Fibroblast of lung (primary cell): ENCODE data around the gene NDUFB2. TPM values are rescaled to one million over a fixed set of nuclear protein-coding genes. Genes with fewer than 3 reads are reported as not detected.

Experiments
- DNase-seq, 2 donors: peaks; one replicate each; pipeline versions ENCODE4 v3.0.0 to v3.0.0-alpha.2; 2010; ENCODE audit warnings: low read depth in 2 of 2
- H2AFZ ChIP-seq: 2 replicates; pipeline ENCODE4 v1.5.1; 2012; ENCODE audit warnings: low read length, control low read depth, inconsistent platforms
- H3K27ac ChIP-seq: 2 replicates; pipeline ENCODE4 v1.5.1; 2011; ENCODE audit warnings: low read length, control low read depth; ENCODE audit not compliant: insufficient read depth
- H3K27me3 ChIP-seq: 2 replicates; pipeline ENCODE4 v1.5.1; 2011; ENCODE audit warnings: mild to moderate bottlenecking, low read length; ENCODE audit not compliant: control insufficient read depth, insufficient read depth
- H3K36me3 ChIP-seq: 2 replicates; pipeline ENCODE4 v1.5.1; 2011; ENCODE audit warnings: low read length; ENCODE audit not compliant: control insufficient read depth, insufficient read depth
- H3K4me1 ChIP-seq: 2 replicates; pipeline ENCODE4 v1.5.1; 2011; ENCODE audit warnings: low read length; ENCODE audit not compliant: control insufficient read depth, insufficient read depth; ENCODE audit errors: extremely low read depth
- H3K4me2 ChIP-seq: 2 replicates; pipeline ENCODE4 v1.5.1; 2011; ENCODE audit warnings: low read length, control low read depth; ENCODE audit not compliant: insufficient read depth; ENCODE audit errors: extremely low read depth
- H3K4me3 ChIP-seq, 4 experiments: fragments of 200-600 bp in 1 of 4; sonication (generic) in 1 of 4; replicated peaks in 1 of 4; 2 replicates each; pipeline ENCODE4 v1.5.1; 2011 to 2016; ENCODE audit warnings: low read length in 4 of 4, low read depth in 3 of 4, mild to moderate bottlenecking in 3 of 4, control low read depth in 2 of 4, inconsistent platforms in 1 of 4, mixed read lengths in 1 of 4; ENCODE audit not compliant: insufficient read depth in 1 of 4; ENCODE audit errors: control extremely low read depth in 1 of 4
- H3K79me2 ChIP-seq: 2 replicates; pipeline ENCODE4 v1.5.1; 2012; ENCODE audit warnings: mild to moderate bottlenecking, low read length, inconsistent platforms; ENCODE audit not compliant: control insufficient read depth, insufficient read depth
- H3K9ac ChIP-seq: 2 replicates; pipeline ENCODE4 v1.5.1; 2011; ENCODE audit warnings: mild to moderate bottlenecking, low read length, control low read depth; ENCODE audit not compliant: insufficient read depth
- H3K9me3 ChIP-seq: 2 replicates; pipeline ENCODE4 v1.5.1; 2012; ENCODE audit warnings: low read depth, low read length; ENCODE audit not compliant: control insufficient read depth, insufficient read depth
- H4K20me1 ChIP-seq: 2 replicates; pipeline ENCODE4 v1.5.1; 2011; ENCODE audit warnings: low read length; ENCODE audit not compliant: control insufficient read depth, insufficient read depth; ENCODE audit errors: extremely low read depth
- CTCF ChIP-seq, 2 donors: IDR thresholded peaks in 1 of 2; conservative IDR thresholded peaks in 1 of 2; 1 replicate in 1 of 2; 2 replicates in 1 of 2; pipeline ENCODE4 v1.5.1; 2011 to 2012; ENCODE audit warnings: low read length in 2 of 2, control low read depth in 1 of 2, inconsistent platforms in 1 of 2, low read depth in 1 of 2, mild to moderate bottlenecking in 1 of 2
- EZH2 ChIP-seq: IDR thresholded peaks from 2 replicates; pipeline ENCODE4 v1.5.1; 2012; ENCODE audit warnings: low read length, control low read depth, mild to moderate bottlenecking; ENCODE audit errors: missing control alignments
- polyA plus RNA-seq, 2 donors: library from polyadenylated mRNA; depleted of rRNA in 1 of 2; stranded (reverse) in 1 of 2; unstranded in 1 of 2; fragments of >200 nt; gene quantifications; 2 replicates each; pipeline ENCODE4 v1.2.1, GENCODE V29; 2011 to 2012; ENCODE audit warnings: missing spikeins in 1 of 2
- total RNA-seq: library from RNA; depleted of rRNA; stranded (reverse); fragments of >200 nt; gene quantifications from 2 replicates; pipeline ENCODE4 v1.2.1, GENCODE V29; 2014

The NDUFB2 gene
- total and polyA plus RNA-seq, 2 donors (not counting 1 experiment from before 2014, with no cell fraction given) = 116 to 283 TPM

- no peak for DNase-seq
- Histone ChIP-seq H3K4me3 (no peak overlapping the region), H3K9me3 (no peaks in the 10 kb centered on the region), H3K4me2 (no peak overlapping the region), H3K9ac (no peak overlapping the region), H3K4me1 (peaks cover 2% of the 10 kb centered on the region), H3K27me3 (no peaks in the 10 kb centered on the region), H2AFZ (no peak overlapping the region), H4K20me1 (no peaks in the 10 kb centered on the region), H3K36me3 (peaks cover 5% of the 10 kb centered on the region), H3K79me2 (no peaks in the 10 kb centered on the region), H3K27ac (no peak overlapping the region)
- TF ChIP-seq CTCF (conservative IDR thresholded peaks at IDR 0.05 in 1 of 2, IDR thresholded peaks at IDR 0.05 in 1 of 2; ENCODE audit: low read depth in 1 of 2, low read length in 2 of 2) = no peak
- no peak for TF ChIP-seq EZH2
Measured at GRCh38 chr7:140723006-140723405, 26.5 kb downstream of the NDUFB2 start.

- DNase-seq = no peak
- Histone ChIP-seq H3K4me3 (no peak overlapping the region), H3K9me3 (no peaks in the 10 kb centered on the region), H3K4me1 (peaks cover 2% of the 10 kb centered on the region), H3K36me3 (peaks cover 5% of the 10 kb centered on the region), H3K4me2 (no peak overlapping the region), H4K20me1 (no peaks in the 10 kb centered on the region), H3K27ac (no peak overlapping the region), H2AFZ (no peak overlapping the region), H3K27me3 (no peaks in the 10 kb centered on the region), H3K9ac (no peak overlapping the region), H3K79me2 (no peaks in the 10 kb centered on the region)
- TF ChIP-seq CTCF (conservative IDR thresholded peaks at IDR 0.05 in 1 of 2, IDR thresholded peaks at IDR 0.05 in 1 of 2; ENCODE audit: low read depth in 1 of 2, low read length in 2 of 2) (no peak), EZH2 (no peak)
Measured at GRCh38 chr7:140723574-140723973, 27.1 kb downstream of the NDUFB2 start.

- Histone ChIP-seq H3K27me3 (no peaks in the 10 kb centered on the region), H3K9me3 (no peaks in the 10 kb centered on the region), H3K4me2 (no peak overlapping the region), H2AFZ (no peak overlapping the region), H3K79me2 (no peaks in the 10 kb centered on the region), H4K20me1 (no peaks in the 10 kb centered on the region), H3K27ac (no peak overlapping the region), H3K9ac (no peak overlapping the region), H3K36me3 (peaks cover 5% of the 10 kb centered on the region), H3K4me3 (no peak overlapping the region), H3K4me1 (peaks cover 2% of the 10 kb centered on the region)
- DNase-seq = no peak
- TF ChIP-seq CTCF (conservative IDR thresholded peaks at IDR 0.05 in 1 of 2, IDR thresholded peaks at IDR 0.05 in 1 of 2; ENCODE audit: low read depth in 1 of 2, low read length in 2 of 2) = no peak
Measured at GRCh38 chr7:140724706-140725105, 28.2 kb downstream of the NDUFB2 start.
